ENCODE measurements around the gene NOD2. TPM values are rescaled to one million over a fixed set of nuclear protein-coding genes. Genes with fewer than 3 reads are reported as not detected.

The NOD2 gene
- total RNA-seq, 1 donor from 2014 or later = not detected

- TF ChIP-seq CTCF (IDR thresholded peaks at IDR 0.05) = no peak
- TF ChIP-seq EZH2phosphoT487 (IDR thresholded peaks at IDR 0.05) = no peak
- TF ChIP-seq EZH2 (IDR thresholded peaks at IDR 0.05) = no peak
- no peaks in the 10 kb centered on the region for H3K4me1 ChIP-seq
- no peaks in the 10 kb centered on the region for H3K79me2 ChIP-seq (ENCODE audit: low read depth)
- H4K20me1 ChIP-seq (ENCODE audit: low read depth) = no peaks in the 10 kb centered on the region
- peaks cover 30% of the 10 kb centered on the region for H3K9me3 Mint-ChIP-seq
- DNase-seq (ENCODE audit: low spot score) = no peak
- peaks cover 6% of the 10 kb centered on the region for H3K9me3 ChIP-seq (ENCODE audit: low read depth)
- H3K4me2 ChIP-seq = no peak overlapping the region
- no peaks in the 10 kb centered on the region for H3K27me3 ChIP-seq
- no peak overlapping the region for H2AFZ ChIP-seq (replicated peaks)
- no peak overlapping the region for H3K4me3 ChIP-seq
- no peaks in the 10 kb centered on the region for H3K36me3 ChIP-seq
- H3K9ac ChIP-seq = no peak overlapping the region
- H3K36me3 Mint-ChIP-seq = peaks cover 13% of the 10 kb centered on the region
- H3K4me1 Mint-ChIP-seq = no peaks in the 10 kb centered on the region
- no peak overlapping the region for H3K27ac Mint-ChIP-seq
- H3K27ac ChIP-seq = no peak overlapping the region
- peaks cover 8% of the 10 kb centered on the region for H3K27me3 Mint-ChIP-seq (ENCODE audit: insufficient read depth, low read depth)
- H3F3A ChIP-seq (ENCODE audit: low read depth) = no peaks in the 10 kb centered on the region
- no peak overlapping the region for H3K4me3 Mint-ChIP-seq
Observed at GRCh38 chr16:50674831-50675230, 18.6 kb upstream of the NOD2 start.

GRCh38 chr16:50675686-50676610 lies 17.5 kb upstream of the NOD2 start:
- no peak overlapping the region for H3K27ac Mint-ChIP-seq
- H3K9me3 Mint-ChIP-seq = peaks cover 22% of the 10 kb centered on the region

GRCh38 chr16:50676684-50677225 lies 16.7 kb upstream of the NOD2 start:
- no peaks in the 10 kb centered on the region for H3F3A ChIP-seq (ENCODE audit: low read depth)
- no peak overlapping the region for H3K27ac ChIP-seq
- no peak overlapping the region for H3K27ac Mint-ChIP-seq
- H3K9ac ChIP-seq = no peak overlapping the region
- H3K27me3 Mint-ChIP-seq (ENCODE audit: insufficient read depth, low read depth) = peaks cover 5% of the 10 kb centered on the region
- H3K4me1 Mint-ChIP-seq = no peaks in the 10 kb centered on the region
- H3K4me2 ChIP-seq = no peak overlapping the region
- H3K27me3 ChIP-seq = no peaks in the 10 kb centered on the region
- H3K4me3 ChIP-seq = no peak overlapping the region
- H3K4me3 Mint-ChIP-seq = no peak overlapping the region
- no peak overlapping the region for H2AFZ ChIP-seq (replicated peaks)
- no peaks in the 10 kb centered on the region for H3K79me2 ChIP-seq (ENCODE audit: low read depth)
- H3K9me3 ChIP-seq (ENCODE audit: low read depth) = peaks cover 5% of the 10 kb centered on the region
- H3K36me3 ChIP-seq = no peaks in the 10 kb centered on the region
- peaks cover 4% of the 10 kb centered on the region for H3K36me3 Mint-ChIP-seq
- no peak for DNase-seq (ENCODE audit: low spot score)
- TF ChIP-seq EZH2 (IDR thresholded peaks at IDR 0.05) (no peak), EZH2phosphoT487 (IDR thresholded peaks at IDR 0.05) (no peak), CTCF (IDR thresholded peaks at IDR 0.05) (no peak)
- H4K20me1 ChIP-seq (ENCODE audit: low read depth) = no peaks in the 10 kb centered on the region
- no peaks in the 10 kb centered on the region for H3K4me1 ChIP-seq
- peaks cover 14% of the 10 kb centered on the region for H3K9me3 Mint-ChIP-seq

More at GRCh38 chr16:50675686-50676610, 17.5 kb upstream of the NOD2 start:
- peaks cover 8% of the 10 kb centered on the region for H3K27me3 Mint-ChIP-seq (ENCODE audit: insufficient read depth, low read depth)
- Histone ChIP-seq H3K4me2 (no peak overlapping the region), H3K9ac (no peak overlapping the region), H3K4me1 (no peaks in the 10 kb centered on the region), H2AFZ (replicated peaks) (no peak overlapping the region), H3K27me3 (no peaks in the 10 kb centered on the region), H3K27ac (no peak overlapping the region), H3K9me3 (ENCODE audit: low read depth) (peaks cover 6% of the 10 kb centered on the region), H3K4me3 (no peak overlapping the region), H3F3A (ENCODE audit: low read depth) (no peaks in the 10 kb centered on the region), H3K79me2 (ENCODE audit: low read depth) (no peaks in the 10 kb centered on the region), H3K36me3 (no peaks in the 10 kb centered on the region), H4K20me1 (ENCODE audit: low read depth) (no peaks in the 10 kb centered on the region)
- H3K36me3 Mint-ChIP-seq = peaks cover 11% of the 10 kb centered on the region
- no peak overlapping the region for H3K4me3 Mint-ChIP-seq
- no peak for DNase-seq (ENCODE audit: low spot score)
- TF ChIP-seq CTCF (IDR thresholded peaks at IDR 0.05) (no peak), EZH2 (IDR thresholded peaks at IDR 0.05) (no peak), EZH2phosphoT487 (IDR thresholded peaks at IDR 0.05) (no peak)
- no peaks in the 10 kb centered on the region for H3K4me1 Mint-ChIP-seq

Measured in neural progenitor cell (in vitro differentiated cells).